Mesodermal cell (in vitro differentiated cells): Measurements from ENCODE around the gene CBS.
"Not testable (repeated sequence)": the region's sequence is repeated elsewhere in the genome, so short reads cannot be mapped to it uniquely, and the experiment has no call there.

Source experiments
- H3K27ac ChIP-seq: 2 replicates; pipeline ENCODE4 v1.7.0; 2013; ENCODE audit warnings: mild to moderate bottlenecking, low read depth, low read length, moderate library complexity; ENCODE audit not compliant: severe bottlenecking
- H3K36me3 ChIP-seq: 2 replicates; pipeline ENCODE4 v1.7.1; 2013; ENCODE audit warnings: mild to moderate bottlenecking, low read length, moderate library complexity; ENCODE audit not compliant: control insufficient read depth, insufficient read depth
- H3K4me1 ChIP-seq: one replicate; pipeline ENCODE4 v1.7.1; 2013; ENCODE audit warnings: mild to moderate bottlenecking, low read length; ENCODE audit not compliant: insufficient read depth, control insufficient read depth, poor library complexity, severe bottlenecking
- H3K4me3 ChIP-seq: 2 replicates; pipeline ENCODE4 v1.7.0; 2013; ENCODE audit warnings: low read length, control low read depth, mild to moderate bottlenecking; ENCODE audit not compliant: insufficient read depth, poor library complexity, severe bottlenecking; ENCODE audit errors: extremely low read depth
- H3K9me3 ChIP-seq: 2 replicates; pipeline ENCODE4 v1.7.1; 2013; ENCODE audit warnings: mild to moderate bottlenecking, low read length, moderate library complexity; ENCODE audit not compliant: control insufficient read depth
- WGBS, 2 experiments: methylation state at CpG; one replicate each; pipeline ENCODE4 v1.1.5; 2013; ENCODE audit warnings: missing lambda C conversion rate in 2 of 2; ENCODE audit not compliant: insufficient coverage in 2 of 2; 5-methylcytosine and 5-hydroxymethylcytosine counted together

Gene CBS

DNA sequence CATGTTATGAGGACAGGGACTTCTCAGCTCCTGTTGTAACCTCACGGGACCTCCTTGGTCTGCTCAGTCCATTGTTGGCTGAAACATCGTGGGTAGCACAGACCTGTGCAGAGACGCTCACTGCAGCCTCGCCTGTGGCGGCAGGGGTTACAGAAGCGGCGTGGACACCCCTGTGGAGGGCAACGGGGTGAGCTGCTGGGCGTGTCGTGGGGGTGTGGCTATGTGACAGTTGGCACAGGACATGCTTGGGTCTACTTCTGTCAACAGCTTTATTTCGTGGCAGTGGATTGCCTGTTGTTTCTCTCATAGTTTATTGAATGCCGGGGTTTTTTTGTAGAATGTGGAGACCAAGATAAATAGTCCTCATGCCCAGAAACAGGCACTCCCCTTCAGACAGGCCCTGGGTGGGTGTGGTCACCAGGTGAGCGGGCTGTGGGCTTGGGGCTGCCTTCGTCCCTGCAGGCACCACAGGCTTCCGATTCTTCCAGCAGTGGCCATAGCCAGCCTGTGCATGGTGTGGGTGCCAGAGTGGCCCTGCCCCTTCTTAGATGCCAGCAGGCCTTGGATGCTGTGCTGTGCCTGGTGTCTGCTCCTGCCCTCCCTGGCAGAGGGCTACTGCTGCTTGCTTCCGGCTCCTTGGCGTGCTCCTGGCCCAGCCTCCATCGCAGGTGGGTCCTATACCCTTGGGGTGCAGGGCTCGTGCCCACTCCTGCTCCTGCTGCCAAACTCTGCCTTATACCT lies 37.5 kb downstream of the CBS start:
- not testable (repeated sequence) for H3K9me3 ChIP-seq, H3K27ac ChIP-seq, H3K4me1 ChIP-seq, H3K36me3 ChIP-seq, H3K4me3 ChIP-seq
- WGBS, 2 experiments: 84% methylated on average over 5 of the region's 19 CpGs; no CpG with 5 or more reads in 1 of the 2 experiments

DNA sequence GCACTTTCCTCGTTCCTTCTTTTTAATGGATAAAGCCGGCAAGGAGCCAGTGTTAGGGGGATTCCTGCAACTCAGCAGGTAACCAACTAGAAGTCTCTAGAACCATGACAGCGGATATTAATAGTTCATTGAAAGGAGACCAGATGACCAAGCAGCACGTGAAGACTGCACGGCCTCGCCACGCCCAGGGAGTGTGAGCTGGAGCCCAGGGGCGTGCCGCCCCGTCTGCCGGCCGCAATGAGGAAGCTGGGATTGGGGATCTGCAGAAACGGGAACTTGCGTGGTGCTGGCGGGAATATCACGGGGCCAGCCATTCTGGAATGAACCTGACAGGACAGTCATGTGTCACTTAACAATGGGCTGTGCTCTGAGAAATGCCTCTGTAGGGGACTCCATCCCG lies 38.7 kb downstream of the CBS start:
- H3K9me3 ChIP-seq, H3K27ac ChIP-seq, H3K4me3 ChIP-seq, H3K4me1 ChIP-seq, H3K36me3 ChIP-seq: not testable (repeated sequence)
- WGBS, 2 experiments: no CpG with 5 or more reads among the region's 17 CpGs

DNA sequence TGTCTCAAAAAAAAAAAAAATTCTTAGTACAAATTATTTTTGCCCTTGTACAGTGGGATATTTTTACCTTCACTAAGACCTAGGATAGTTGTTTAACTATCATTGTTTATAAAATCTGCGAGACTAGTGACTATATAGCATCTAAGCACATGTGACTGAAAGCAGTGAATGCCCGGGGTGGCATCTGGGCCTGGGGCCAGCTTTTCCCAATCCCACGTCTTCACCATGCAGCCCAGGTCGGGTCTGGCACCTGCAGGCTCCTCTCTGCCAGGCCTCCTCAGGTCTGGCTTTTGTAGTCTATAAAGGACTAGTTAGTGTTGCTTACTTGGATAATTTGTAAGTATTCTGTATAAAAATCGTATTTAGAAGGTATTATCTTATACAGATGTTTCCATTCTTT lies 40.8 kb downstream of the CBS start:
- Histone ChIP-seq H3K4me1 (no peaks in the 10 kb centered on the region), H3K36me3 (peaks cover 26% of the 10 kb centered on the region), H3K9me3 (no peaks in the 10 kb centered on the region), H3K4me3 (no peak overlapping the region), H3K27ac (no peak overlapping the region)
- 92 to 96% methylated on average over 3 to 4 of the region's 5 CpGs for WGBS, 2 experiments

DNA sequence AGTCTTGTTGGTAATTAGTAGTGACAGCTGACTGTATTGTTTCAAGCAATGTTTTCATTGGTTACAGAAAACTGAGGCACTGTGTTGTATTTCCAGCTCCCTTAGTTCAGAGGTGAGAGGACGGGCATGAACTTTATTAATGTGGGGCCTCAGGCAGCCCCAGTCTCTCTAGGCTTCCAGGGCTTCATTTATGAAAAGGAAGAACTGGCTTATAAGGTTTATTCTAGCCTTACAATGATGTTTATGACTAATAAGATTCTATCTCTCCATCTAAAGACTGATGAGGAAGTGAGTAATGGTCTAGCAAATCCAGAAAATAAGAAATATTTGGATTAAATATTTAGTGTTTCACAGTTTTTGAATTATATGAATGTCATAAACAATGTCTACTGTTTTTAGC lies 41.5 kb downstream of the CBS start:
- Histone ChIP-seq H3K9me3 (no peaks in the 10 kb centered on the region), H3K27ac (no peak overlapping the region), H3K4me1 (no peaks in the 10 kb centered on the region), H3K36me3 (peaks cover 32% of the 10 kb centered on the region), H3K4me3 (no peak overlapping the region)
- WGBS, 2 experiments: 100% methylated on average over 1 of the region's 1 CpG; no CpG with 5 or more reads in 1 of the 2 experiments

DNA sequence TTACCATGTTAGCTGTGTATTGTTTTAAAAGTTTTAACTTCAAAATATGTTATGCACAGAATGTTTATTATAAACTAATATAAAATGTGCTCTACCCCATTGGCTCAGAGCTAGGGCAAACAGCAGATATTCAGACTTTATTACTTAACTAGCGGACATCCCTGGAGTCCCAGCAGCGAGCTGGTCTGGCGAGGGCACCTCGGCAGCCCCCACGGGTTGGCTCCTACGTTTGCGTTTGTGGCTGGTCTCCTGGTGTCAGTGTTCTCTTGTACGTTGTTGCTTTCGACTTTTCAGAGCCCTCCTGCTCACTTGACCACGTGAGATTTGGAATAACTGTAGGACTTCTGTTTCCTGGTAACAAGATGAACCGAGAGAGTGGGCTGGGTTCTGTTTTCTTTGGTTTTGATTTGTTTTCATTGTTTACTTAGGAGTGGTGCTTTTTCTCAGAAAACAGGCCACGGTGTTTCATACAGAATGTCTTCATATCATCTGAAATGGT lies 44.5 kb downstream of the CBS start:
- Histone ChIP-seq H3K27ac (no peak overlapping the region), H3K4me1 (no peaks in the 10 kb centered on the region), H3K9me3 (no peaks in the 10 kb centered on the region), H3K36me3 (peaks cover 50% of the 10 kb centered on the region), H3K4me3 (no peak overlapping the region)
- 92 to 97% methylated on average over 10 to 12 of the region's 12 CpGs for WGBS, 2 experiments

DNA sequence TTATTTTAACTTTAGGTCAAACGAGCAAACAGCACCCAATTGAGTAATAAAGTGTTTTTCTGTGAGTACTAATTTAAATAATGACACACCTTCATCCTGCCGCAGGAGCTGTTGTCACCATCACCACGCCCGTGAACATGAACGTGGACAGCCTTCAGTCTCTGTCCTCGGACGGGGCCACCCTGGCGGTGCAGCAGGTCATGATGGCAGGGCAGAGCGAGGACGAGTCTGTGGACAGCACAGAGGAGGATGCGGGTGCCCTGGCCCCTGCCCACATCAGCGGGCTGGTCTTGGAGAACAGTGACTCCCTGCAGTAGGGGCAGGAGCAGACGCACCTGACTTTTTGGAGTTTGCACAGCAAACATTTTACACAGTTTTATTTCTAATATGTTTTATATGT lies 45.9 kb downstream of the CBS start:
- no peak overlapping the region for H3K27ac ChIP-seq
- H3K4me1 ChIP-seq: no peaks in the 10 kb centered on the region
- H3K36me3 ChIP-seq: peaks cover 56% of the 10 kb centered on the region
- 96 to 98% methylated on average over 6 to 10 of the region's 13 CpGs for WGBS, 2 experiments
- H3K4me3 ChIP-seq: no peak overlapping the region
- no peaks in the 10 kb centered on the region for H3K9me3 ChIP-seq

DNA sequence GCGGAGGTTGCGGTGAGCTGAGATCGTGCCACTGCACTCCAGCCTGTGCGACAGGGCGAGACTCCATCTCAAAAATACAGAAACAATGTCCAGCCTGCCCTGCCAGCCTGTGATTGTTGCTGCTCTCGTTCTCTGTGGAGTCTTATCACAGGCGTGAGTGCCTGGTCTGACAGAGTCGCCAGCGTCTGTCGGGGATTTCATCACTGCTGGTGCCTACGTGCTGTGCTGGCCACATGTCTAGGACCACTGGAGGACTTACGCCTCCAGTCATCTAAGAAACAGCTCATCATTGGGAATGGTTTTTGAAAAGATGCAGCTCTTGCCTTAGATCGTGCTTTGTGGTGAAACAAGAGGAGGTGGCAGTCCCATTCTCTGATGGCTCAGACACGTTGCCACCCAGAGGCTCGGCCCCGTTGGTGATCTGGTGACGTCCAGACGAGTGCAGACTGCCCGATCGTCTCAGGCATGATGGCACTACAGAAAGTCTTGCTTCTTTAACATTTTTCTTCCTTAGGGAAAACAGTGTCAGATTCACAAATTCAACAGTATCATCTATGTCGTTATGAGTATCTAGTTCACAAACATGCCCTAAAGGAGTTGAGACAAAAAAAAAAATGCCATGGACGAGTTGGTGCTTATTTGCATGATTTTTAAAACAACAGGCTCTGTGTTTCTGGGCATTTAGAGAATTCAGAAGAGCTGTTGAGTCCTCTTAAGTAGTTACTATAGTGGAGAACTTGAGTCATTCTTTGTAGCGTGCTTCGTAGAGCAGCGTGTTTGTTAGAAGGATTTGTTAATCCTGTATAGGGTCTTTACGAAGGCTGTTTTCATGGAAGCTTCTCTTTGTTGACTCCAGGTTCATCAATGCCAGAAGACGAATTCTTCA lies 47.5 kb downstream of the CBS start:
- WGBS, 2 experiments: 89 to 93% methylated on average over 24 of the region's 27 CpGs
- no peak overlapping the region for H3K4me3 ChIP-seq
- no peak overlapping the region for H3K27ac ChIP-seq
- H3K36me3 ChIP-seq: peaks cover 64% of the 10 kb centered on the region
- no peaks in the 10 kb centered on the region for H3K4me1 ChIP-seq
- no peaks in the 10 kb centered on the region for H3K9me3 ChIP-seq

DNA sequence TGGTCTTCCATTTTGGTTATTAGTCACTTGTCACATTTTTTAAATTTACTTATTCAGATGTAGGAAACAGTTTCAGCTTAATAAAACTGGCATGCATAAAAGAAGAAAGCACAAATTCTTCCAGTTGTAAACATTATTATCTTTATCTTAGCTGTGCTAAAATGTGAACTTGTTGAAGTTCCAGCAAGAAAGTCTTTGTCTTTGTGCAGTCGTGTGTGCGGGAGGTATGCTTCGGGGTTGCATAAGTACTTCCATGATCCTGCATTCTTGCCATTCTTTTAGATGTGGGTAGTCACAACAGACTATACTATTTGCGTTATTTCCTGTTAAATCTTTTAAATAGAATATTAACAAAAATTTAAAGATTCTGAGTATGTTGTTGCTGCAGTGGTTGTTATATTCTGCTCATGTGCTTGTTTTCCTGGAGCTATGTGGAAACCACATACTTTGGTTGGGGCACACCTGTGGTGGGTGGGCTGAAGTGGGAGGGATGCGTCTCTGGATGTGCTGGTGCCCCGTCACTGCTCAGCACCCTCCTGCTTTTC lies 49.9 kb downstream of the CBS start:
- H3K4me3 ChIP-seq: no peak overlapping the region
- H3K4me1 ChIP-seq: no peaks in the 10 kb centered on the region
- H3K9me3 ChIP-seq: no peaks in the 10 kb centered on the region
- WGBS, 2 experiments: no CpG with 5 or more reads among the region's 6 CpGs
- H3K27ac ChIP-seq: peak overlapping the region; percentile 57
- H3K36me3 ChIP-seq: peaks cover 64% of the 10 kb centered on the region

DNA sequence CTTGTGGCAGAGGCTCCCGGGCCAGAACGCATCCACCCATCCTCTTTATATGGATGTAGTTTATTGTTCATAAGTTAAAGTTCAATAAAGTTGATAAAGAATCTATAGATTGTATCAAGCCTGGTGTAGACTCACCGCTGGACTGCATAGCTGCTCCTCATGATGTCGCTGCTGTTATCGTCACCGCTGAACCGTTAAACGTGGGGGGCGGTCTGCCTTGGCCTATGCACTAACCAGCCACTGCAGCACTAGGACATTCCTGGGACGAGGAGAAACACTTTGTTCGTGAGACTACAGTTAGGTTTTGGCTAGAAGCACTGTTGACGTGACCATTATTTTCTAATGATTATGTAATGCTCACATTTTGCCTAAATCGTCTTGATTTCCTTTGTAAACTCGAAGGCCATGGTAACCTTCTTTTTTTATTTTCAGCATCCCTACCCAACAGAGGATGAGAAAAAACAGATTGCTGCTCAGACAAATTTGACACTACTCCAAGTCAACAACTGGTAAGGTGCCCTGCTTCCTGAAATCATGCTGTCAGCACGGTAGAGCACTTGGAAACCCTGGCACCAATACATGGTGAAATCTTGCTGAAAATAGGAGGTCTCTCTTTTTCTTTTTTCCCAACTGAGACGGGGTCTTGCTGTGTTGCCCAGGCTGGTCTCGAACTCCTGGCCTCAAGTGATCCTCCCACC lies 51.0 kb downstream of the CBS start:
- Histone ChIP-seq H3K4me1 (no peaks in the 10 kb centered on the region), H3K9me3 (no peaks in the 10 kb centered on the region), H3K27ac (no peak overlapping the region), H3K36me3 (peaks cover 63% of the 10 kb centered on the region), H3K4me3 (no peak overlapping the region)
- WGBS, 2 experiments: 92 to 95% methylated on average over 11 to 12 of the region's 17 CpGs

DNA sequence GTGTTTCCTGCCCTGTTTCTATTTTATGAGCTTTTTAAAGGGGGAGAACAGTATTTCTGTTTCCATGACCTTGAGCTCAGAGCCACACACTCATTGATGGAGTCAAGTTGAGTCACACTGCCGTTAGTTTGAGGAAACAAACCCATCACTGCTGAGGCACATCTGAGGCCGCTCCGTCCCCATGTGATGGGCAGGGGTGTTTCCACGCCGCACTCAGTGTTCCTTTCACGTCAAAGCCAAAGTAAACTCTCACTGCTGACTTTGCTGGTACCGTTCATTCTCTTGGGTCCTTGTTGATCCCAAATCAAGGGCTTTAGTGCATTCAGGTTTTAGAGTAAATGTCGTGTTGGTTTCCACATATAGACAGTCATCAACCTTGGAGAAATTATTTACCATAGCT lies 52.5 kb downstream of the CBS start:
- H3K4me1 ChIP-seq: no peaks in the 10 kb centered on the region
- WGBS, 2 experiments: 92 to 99% methylated on average over 7 of the region's 8 CpGs
- no peak overlapping the region for H3K27ac ChIP-seq
- no peak overlapping the region for H3K4me3 ChIP-seq
- no peaks in the 10 kb centered on the region for H3K9me3 ChIP-seq
- peaks cover 52% of the 10 kb centered on the region for H3K36me3 ChIP-seq
